HG02938 (cell line): Measurements from ENCODE around the gene PDSS2.
"Not testable (repeated sequence)": the region's sequence is repeated elsewhere in the genome, so short reads cannot be mapped to it uniquely, and the experiment has no call there.

Experiments
- ATAC-seq: cut with Tn5 transposase; IDR thresholded peaks from one replicate; pipeline ENCODE4 v1.9.1; 2021; ENCODE audit warnings: mild to moderate bottlenecking, moderate library complexity; ENCODE audit not compliant: unreplicated experiment

Gene PDSS2

DNA sequence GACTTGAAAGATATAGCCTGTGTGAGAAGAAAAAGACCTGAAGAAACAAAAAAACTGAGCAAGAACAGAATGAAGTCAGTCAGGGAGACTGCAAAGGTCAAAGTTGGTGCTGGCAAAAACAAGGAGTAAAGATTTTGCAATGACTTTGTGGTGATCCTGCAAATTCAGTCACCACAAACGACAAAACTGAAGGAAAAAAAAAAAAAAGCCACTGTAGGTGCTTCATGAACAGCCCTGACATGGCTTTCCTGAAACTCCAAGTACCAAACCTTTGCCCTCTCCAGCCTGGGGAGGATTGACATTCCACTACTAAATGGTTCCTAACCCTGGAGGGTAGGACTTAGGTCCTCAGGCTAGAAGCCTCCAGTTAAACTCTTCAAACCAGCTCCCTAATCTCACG is 229.3 kb downstream of the PDSS2 start:
- ATAC-seq = no peak

- no peak for ATAC-seq
These were observed 230.6 kb downstream of the PDSS2 start for GRCh38 chr6:107228754-107229153.

DNA sequence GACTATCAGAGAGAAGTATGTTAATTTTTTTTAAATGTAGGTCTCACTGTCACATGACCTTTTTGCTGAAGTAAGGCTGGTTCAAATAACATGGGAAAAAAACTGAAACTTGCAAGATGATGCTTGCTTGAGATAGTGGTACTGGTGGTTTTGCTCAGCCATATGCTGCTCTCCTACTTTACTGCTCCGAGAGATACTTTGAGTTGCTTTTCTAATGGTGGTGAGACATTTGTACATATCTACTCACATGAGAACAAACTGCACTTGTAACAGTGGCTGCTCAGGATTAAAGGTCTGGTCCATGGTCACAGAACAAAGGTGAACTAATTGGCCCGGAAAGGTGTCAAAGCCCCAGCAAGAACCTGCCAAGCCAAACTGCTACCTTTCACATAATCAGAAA is 237.8 kb downstream of the PDSS2 start:
- ATAC-seq = no peak

GRCh38 chr6:107219851-107220250 is 239.5 kb downstream of the PDSS2 start:
- no peak for ATAC-seq

GRCh38 chr6:107218142-107218541 is 241.2 kb downstream of the PDSS2 start:
- ATAC-seq = no peak

- no peak for ATAC-seq
These were observed 242.1 kb downstream of the PDSS2 start for GRCh38 chr6:107217248-107217647.

- no peak for ATAC-seq
These were observed 243.0 kb downstream of the PDSS2 start for GRCh38 chr6:107216197-107216933.

- ATAC-seq = no peak
These were observed 244.0 kb downstream of the PDSS2 start for GRCh38 chr6:107215334-107215733.

DNA sequence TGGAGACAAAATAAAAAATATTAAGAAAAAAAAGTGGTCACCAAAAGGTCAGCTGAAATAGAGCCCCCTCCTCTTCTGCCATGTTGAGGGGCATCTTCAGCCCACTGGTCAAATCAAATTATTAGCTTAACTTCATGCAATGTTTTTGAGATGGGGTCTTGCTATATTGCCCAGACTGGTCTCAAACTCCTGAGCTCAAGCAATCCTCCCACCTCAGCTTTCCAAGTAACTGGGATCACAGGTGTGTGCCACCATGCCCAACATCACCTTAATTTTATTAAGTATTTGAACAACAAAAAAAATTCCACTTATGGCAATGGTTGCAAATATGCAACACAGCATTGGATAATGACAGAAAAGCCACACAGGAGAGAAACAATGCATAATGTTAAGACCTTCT is 244.7 kb downstream of the PDSS2 start:
- ATAC-seq = no peak

DNA sequence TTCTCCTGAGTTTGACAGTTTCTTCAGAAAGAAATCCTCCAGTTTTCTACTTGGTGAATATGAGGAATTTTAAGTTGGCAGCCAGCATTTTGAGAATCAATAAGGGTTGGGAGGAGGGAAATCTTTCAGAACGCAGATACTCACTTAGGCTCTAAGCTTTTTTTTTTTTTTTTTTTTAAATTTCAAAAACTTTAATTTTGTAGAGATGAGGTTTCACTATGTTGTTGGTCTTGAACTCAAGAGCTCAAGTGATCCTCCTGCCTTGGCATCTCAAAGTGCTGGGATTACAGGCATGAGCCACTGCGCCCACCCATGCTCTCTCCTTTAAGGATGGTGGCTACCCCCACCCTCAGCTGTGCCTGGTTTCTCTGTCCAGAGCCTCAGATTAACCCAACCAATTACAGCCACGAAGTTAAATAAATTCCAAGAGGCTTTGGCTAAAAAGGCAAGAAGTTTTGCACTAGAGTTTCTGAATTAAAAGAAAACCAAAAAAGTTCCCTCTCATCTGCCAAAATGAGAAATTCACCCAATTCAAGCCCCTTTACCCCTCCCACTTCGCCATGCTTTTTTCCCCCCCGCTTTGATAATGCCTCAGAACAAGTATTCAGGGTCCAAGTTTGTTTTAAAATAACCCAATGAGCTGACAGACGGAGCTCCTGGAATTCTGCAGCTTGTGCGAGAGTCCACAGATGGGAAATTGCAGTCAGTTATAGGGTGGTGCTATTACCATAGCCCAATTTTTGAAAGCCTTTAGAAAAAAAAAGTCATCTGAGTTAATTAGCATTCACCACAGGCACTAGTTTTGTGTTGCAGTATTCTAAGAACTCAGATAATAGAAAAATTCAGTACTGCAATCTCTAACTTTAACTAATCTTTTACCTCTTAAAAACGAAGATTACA is 249.7 kb downstream of the PDSS2 start:
- ATAC-seq = no peak

- ATAC-seq = no peak
These were observed 252.0 kb downstream of the PDSS2 start for GRCh38 chr6:107207251-107207873.

DNA sequence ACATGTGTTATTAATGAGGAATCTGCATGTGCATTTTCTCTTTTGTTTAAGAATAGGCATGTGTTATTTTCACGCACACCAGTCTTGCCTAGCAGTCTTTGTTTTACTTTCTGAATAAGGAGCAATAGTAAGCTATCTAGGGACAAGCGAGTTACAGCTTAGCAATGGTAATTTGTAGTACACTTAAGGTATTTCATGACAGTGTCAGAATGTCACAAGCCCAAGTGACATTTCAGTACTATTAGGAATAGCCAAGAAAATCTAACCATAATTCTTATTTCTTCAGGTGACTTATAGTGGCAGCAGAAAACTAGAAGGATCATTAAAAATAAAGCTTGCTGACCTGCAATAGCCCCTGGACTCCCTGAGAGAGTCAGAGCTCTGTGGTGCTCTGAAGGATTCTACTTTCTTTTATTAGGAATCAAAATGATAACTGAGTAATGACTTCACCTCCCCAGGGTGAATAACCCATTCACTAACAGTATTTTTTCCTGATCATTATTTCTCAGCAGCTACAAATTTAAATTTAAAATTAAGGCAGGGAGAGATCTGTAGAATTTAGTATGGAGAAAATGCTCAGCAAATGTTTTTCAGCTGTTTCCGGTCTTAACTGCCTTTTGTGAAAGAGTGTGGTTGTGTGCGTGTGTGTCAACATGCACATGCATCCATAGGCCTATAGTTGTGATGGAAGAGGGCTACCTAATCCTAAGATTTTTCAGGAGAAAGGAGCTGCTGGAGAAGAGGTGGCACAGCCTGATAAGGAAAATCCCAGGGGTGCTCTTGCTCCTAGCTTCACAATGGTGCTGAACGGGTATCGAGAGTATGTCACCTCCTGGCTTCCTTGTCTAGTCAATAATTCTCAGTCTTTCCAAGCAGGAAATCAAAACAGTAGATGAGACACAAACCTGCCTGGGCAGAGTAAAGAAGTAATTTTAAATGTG is 254.0 kb downstream of the PDSS2 start:
- ATAC-seq = no peak

DNA sequence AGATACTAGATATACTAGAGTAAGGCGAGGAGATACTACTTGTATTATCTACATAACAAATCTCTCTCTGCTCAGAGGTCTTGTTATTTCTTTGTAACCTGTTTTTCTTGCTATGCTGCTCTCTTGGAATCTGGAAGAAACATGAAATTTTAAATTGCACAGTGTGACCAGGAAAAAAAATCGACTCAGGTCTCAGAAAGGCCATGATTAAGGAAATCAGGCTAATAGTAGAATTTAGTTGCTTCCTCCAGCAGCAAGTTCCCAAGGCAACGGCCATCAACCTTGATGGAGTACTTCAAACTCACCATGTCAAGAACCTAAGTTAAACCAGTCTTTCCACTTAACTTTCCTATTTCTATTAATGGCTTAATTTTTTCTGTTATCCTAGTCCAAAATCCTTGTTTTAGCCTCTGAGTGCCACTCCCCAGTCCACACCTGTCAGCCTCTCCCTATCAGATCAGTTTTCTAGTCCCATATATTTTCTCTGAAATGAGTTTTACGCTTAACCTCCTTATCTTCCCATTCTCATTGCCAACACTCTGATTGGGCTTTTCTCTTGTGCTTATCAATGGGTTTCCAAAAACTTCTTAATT is 256.4 kb downstream of the PDSS2 start:
- ATAC-seq = no peak

DNA sequence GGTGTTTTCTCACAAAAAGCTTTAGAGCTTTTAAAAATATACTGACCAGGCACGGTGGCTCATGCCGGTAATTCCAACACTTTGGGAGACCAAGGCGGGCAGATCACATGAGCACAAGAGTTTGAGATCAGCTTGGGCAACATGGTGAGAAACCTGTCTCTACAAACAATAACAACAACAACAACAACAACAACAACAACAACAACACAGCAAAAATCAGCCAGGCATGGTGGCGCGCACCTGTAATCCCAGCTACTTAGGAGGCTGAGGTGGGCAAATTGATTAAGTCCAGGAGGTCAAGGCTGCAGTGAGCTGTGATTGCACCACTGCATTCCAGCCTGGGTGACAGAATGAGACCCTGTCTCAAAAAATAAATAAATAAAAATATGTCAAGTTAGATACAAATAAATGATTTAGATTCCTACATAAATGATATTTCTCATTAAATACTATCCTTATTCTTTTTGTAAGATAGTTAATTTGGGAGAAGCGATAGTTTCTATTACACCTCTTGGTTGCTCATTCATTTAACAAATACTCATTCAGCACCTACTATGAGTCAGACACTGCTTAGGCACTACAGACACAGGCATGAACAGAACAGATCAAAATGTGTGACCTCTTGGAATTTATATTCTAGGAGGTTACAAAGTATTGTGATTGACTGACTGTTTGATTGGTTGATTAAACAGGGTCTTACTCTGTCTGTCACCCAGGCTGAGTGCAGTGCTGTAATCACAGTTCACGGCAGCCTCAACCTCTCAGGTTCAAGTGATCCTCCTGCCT is 260.5 kb downstream of the PDSS2 start:
- ATAC-seq = no peak

DNA sequence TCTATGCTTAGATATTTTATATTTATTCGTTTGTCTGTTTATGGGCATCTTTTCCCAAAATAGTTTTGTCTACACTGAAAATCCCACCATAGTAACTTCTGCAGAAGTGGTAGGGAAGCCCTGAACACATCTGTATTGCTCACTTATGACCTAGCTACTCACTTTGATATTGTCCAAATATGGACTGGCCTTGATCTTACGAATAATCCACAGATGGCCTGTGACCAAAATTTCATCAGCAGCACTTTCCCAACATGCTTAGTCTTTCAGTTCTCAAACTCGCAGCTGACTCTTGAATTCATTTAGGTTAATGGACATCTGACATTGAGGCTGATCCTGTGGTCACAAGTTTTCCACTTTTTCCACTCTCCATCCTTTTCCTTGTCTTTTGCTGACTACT is 263.2 kb downstream of the PDSS2 start:
- ATAC-seq = no peak

- not testable (repeated sequence) for ATAC-seq
These were observed 264.6 kb downstream of the PDSS2 start for GRCh38 chr6:107194723-107195122.

DNA sequence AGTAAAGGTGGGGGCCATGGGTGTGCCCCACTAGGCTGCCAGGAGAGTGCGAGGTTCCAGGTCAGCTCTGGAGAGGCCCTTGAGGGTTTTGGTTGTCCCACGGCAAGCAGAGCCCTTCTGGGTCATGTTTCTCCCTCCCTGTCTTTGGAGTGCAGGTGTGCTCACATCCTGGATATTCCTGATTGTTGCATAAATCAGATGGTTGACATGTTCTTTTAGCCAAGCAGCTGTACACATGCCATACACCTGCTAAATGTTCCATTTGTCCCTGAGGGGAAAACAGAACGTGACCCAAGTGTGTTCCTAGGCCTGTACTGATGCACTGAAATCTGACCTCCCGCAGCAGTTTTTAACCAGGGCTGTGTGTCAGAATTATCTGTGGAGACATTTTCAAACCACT is 266.5 kb downstream of the PDSS2 start:
- ATAC-seq = no peak

GRCh38 chr6:107187630-107188029 is 271.7 kb downstream of the PDSS2 start:
- ATAC-seq = no peak

GRCh38 chr6:107186047-107186446 is 273.3 kb downstream of the PDSS2 start:
- no peak for ATAC-seq
